CD8-positive, alpha-beta memory T cell (primary cell): ENCODE measurements around the gene TBCEL. TPM values are rescaled to one million over a fixed set of nuclear protein-coding genes. Genes with fewer than 3 reads are reported as not detected.

Experiments
- CTCF ChIA-PET: fragments of 350-600 bp; sonication (Branson Sonifier 250); formaldehyde crosslinking; loops from one replicate; lab custom pipeline; 2021; ENCODE audit warnings: antibody characterized with exemption; lab: Charles Lee
- POLR2A ChIA-PET: fragments of 350-600 bp; sonication (Branson Sonifier 250); formaldehyde crosslinking; loops from one replicate; lab custom pipeline; 2021; ENCODE audit warnings: antibody characterized with exemption; lab: Charles Lee
- DNase-seq, 5 donors: peaks; one replicate each; pipeline versions ENCODE4 v3.0.0 to v3.0.0-alpha.2; 2020 to 2022; ENCODE audit warnings: mixed read lengths in 1 of 5
- H3K27ac ChIP-seq: one replicate; pipeline ENCODE4 v1.7.0; 2013; ENCODE audit warnings: low read depth, mild to moderate bottlenecking, low read length, moderate library complexity
- H3K27me3 ChIP-seq: 2 replicates; pipeline ENCODE4 v1.7.0; 2013; ENCODE audit warnings: low read length, mild to moderate bottlenecking; ENCODE audit not compliant: insufficient read depth, poor library complexity, severe bottlenecking
- H3K36me3 ChIP-seq: 2 replicates; pipeline ENCODE4 v1.7.0; 2013; ENCODE audit warnings: mild to moderate bottlenecking, low read length, moderate library complexity; ENCODE audit not compliant: insufficient read depth
- H3K4me1 ChIP-seq: 2 replicates; pipeline ENCODE4 v1.7.0; 2013; ENCODE audit warnings: mild to moderate bottlenecking, low read length, moderate library complexity; ENCODE audit not compliant: insufficient read depth
- H3K4me3 ChIP-seq: 2 replicates; pipeline ENCODE4 v1.7.0; 2013; ENCODE audit warnings: mild to moderate bottlenecking, low read length
- H3K9me3 ChIP-seq: 2 replicates; pipeline ENCODE4 v1.7.0; 2013; ENCODE audit warnings: mild to moderate bottlenecking, low read length
- H3K27ac Mint-ChIP-seq, 8 donors: one replicate each; pipeline ENCODE4 v1.8.0; 2020 to 2021; ENCODE audit warnings: mixed read lengths in 8 of 8, mild to moderate bottlenecking in 6 of 8, inconsistent platforms in 3 of 8, moderate library complexity in 3 of 8
- H3K27me3 Mint-ChIP-seq, 2 donors: one replicate each; pipeline ENCODE4 v1.8.0; 2020 to 2021; ENCODE audit warnings: mixed read lengths in 2 of 2, mild to moderate bottlenecking in 1 of 2, moderate library complexity in 1 of 2
- H3K36me3 Mint-ChIP-seq, 3 donors: one replicate each; pipeline ENCODE4 v1.8.0; 2020 to 2021; ENCODE audit warnings: mixed read lengths in 3 of 3, inconsistent platforms in 1 of 3, mild to moderate bottlenecking in 1 of 3
- H3K4me1 Mint-ChIP-seq, 3 donors: one replicate each; pipeline ENCODE4 v1.8.0; 2020 to 2021; ENCODE audit warnings: mixed read lengths in 3 of 3, inconsistent platforms in 1 of 3, mild to moderate bottlenecking in 1 of 3
- H3K4me3 Mint-ChIP-seq, 7 donors: one replicate each; pipeline ENCODE4 v1.8.0; 2020 to 2021; ENCODE audit warnings: mixed read lengths in 7 of 7, mild to moderate bottlenecking in 6 of 7, moderate library complexity in 4 of 7, inconsistent platforms in 2 of 7
- H3K9me3 Mint-ChIP-seq, 5 donors: one replicate each; pipeline ENCODE4 v1.8.0; 2020 to 2022; ENCODE audit warnings: mixed read lengths in 5 of 5, mild to moderate bottlenecking in 3 of 5, moderate library complexity in 2 of 5, inconsistent platforms in 1 of 5
- polyA plus RNA-seq: library from polyadenylated mRNA; unstranded; fragments of 300-500 nt; fragmentation: Illumina TruSeq; gene quantifications from one replicate; pipeline ENCODE4 v1.2.3, GENCODE V29; 2021
- total RNA-seq, 2 experiments: library from RNA; stranded (reverse); gene quantifications; one replicate each; pipeline ENCODE4 v1.2.3, GENCODE V29; 2021

Gene TBCEL
- total and polyA plus RNA-seq, 3 experiments from 2014 or later: 2.6 to 13.2 (median 12.1) TPM

DNA sequence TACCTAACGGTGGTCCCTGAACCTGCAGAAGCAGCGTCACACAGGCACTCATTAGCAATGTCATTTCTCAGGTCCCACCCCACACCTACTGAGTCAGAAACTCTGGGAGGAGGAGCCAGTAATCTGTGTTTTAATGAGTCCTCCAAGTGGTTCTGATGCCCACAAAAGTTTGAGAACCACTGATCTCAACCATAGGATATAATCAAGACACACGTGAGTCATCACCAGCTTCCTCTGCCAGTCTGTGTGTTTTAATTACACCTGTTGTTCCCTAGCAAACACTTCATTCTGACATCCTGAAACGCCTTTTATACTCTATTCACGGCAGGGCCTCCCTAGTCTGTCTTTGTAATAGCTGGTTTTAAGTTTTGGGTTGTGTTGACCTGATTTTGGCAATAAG is 82.9 kb downstream of the TBCEL start:
- Histone ChIP-seq H3K27ac (no peak overlapping the region), H3K4me3 (no peak overlapping the region), H3K36me3 (no peaks in the 10 kb centered on the region), H3K9me3 (no peaks in the 10 kb centered on the region), H3K27me3 (no peaks in the 10 kb centered on the region), H3K4me1 (no peaks in the 10 kb centered on the region)
- no peak overlapping the region for H3K27ac Mint-ChIP-seq
- POLR2A ChIA-PET: no interaction called here
- no peaks in the 10 kb centered on the region for H3K36me3 Mint-ChIP-seq
- no peaks in the 10 kb centered on the region for H3K4me1 Mint-ChIP-seq
- H3K27me3 Mint-ChIP-seq: peaks cover 2 to 9% of the 10 kb centered on the region in 2 donors
- no peaks in the 10 kb centered on the region for H3K9me3 Mint-ChIP-seq
- H3K4me3 Mint-ChIP-seq: no peak overlapping the region
- CTCF ChIA-PET: no interaction called here
- no peak for DNase-seq

DNA sequence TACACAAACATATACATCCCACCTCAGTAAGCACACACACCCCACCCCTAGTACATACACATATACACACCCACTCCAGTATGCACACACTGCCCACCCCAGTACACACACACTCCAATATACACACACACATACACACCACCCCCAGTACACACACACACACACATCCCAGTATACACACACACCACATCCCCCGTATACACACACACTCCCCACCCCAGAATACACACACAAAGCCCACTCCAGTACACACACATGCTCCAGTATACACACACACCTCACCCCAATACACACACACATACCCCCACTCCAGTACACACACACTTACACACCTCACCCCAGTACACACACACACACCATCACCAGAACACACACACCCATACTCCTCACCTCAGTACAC is 84.5 kb downstream of the TBCEL start:
- Mint-ChIP-seq H3K4me1 (peaks cover 0 to 3% (median 0%) of the 10 kb centered on the region in 3 donors), H3K4me3 (no peak overlapping the region)

GRCh38 chr11:121109471-121109870 is 85.6 kb downstream of the TBCEL start:
- H3K27ac Mint-ChIP-seq: no peak overlapping the region
- no peaks in the 10 kb centered on the region for H3K27me3 ChIP-seq
- H3K27ac ChIP-seq: no peak overlapping the region
- ChIA-PET POLR2A (no interaction called here), CTCF (no interaction called here)
- no peaks in the 10 kb centered on the region for H3K9me3 Mint-ChIP-seq
- no peaks in the 10 kb centered on the region for H3K9me3 ChIP-seq
- no peak overlapping the region for H3K4me3 Mint-ChIP-seq
- peaks cover 7 to 25% of the 10 kb centered on the region in 2 donors for H3K27me3 Mint-ChIP-seq
- DNase-seq: no peak
- no peaks in the 10 kb centered on the region for H3K36me3 Mint-ChIP-seq
- H3K4me1 ChIP-seq: no peaks in the 10 kb centered on the region
- H3K4me1 Mint-ChIP-seq: peaks cover 0 to 3% (median 0%) of the 10 kb centered on the region in 3 donors
- no peak overlapping the region for H3K4me3 ChIP-seq
- H3K36me3 ChIP-seq: no peaks in the 10 kb centered on the region

More for the DNA sequence above, 84.5 kb downstream of the TBCEL start:
- Histone ChIP-seq H3K27ac (no peak overlapping the region), H3K9me3 (no peaks in the 10 kb centered on the region), H3K4me3 (no peak overlapping the region), H3K36me3 (no peaks in the 10 kb centered on the region), H3K27me3 (no peaks in the 10 kb centered on the region), H3K4me1 (no peaks in the 10 kb centered on the region)
- Mint-ChIP-seq H3K27me3 (peaks cover 3 to 21% of the 10 kb centered on the region in 2 donors), H3K27ac (no peak overlapping the region), H3K9me3 (no peaks in the 10 kb centered on the region), H3K36me3 (no peaks in the 10 kb centered on the region)
- ChIA-PET CTCF (no interaction called here), POLR2A (no interaction called here)
- no peak for DNase-seq

- no peak for DNase-seq
- ChIA-PET POLR2A (no interaction called here), CTCF (no interaction called here)
- Histone ChIP-seq H3K4me3 (no peak overlapping the region), H3K27me3 (no peaks in the 10 kb centered on the region), H3K27ac (no peak overlapping the region), H3K9me3 (no peaks in the 10 kb centered on the region), H3K36me3 (no peaks in the 10 kb centered on the region), H3K4me1 (no peaks in the 10 kb centered on the region)
- no peak overlapping the region for H3K27ac Mint-ChIP-seq
- H3K27me3 Mint-ChIP-seq: peaks cover 7 to 26% of the 10 kb centered on the region in 2 donors
- H3K4me3 Mint-ChIP-seq: no peak overlapping the region
- H3K9me3 Mint-ChIP-seq: no peaks in the 10 kb centered on the region
- peaks cover 0 to 3% (median 0%) of the 10 kb centered on the region in 3 donors for H3K4me1 Mint-ChIP-seq
- no peaks in the 10 kb centered on the region for H3K36me3 Mint-ChIP-seq
Measured at GRCh38 chr11:121109916-121110586, 86.1 kb downstream of the TBCEL start.

DNA sequence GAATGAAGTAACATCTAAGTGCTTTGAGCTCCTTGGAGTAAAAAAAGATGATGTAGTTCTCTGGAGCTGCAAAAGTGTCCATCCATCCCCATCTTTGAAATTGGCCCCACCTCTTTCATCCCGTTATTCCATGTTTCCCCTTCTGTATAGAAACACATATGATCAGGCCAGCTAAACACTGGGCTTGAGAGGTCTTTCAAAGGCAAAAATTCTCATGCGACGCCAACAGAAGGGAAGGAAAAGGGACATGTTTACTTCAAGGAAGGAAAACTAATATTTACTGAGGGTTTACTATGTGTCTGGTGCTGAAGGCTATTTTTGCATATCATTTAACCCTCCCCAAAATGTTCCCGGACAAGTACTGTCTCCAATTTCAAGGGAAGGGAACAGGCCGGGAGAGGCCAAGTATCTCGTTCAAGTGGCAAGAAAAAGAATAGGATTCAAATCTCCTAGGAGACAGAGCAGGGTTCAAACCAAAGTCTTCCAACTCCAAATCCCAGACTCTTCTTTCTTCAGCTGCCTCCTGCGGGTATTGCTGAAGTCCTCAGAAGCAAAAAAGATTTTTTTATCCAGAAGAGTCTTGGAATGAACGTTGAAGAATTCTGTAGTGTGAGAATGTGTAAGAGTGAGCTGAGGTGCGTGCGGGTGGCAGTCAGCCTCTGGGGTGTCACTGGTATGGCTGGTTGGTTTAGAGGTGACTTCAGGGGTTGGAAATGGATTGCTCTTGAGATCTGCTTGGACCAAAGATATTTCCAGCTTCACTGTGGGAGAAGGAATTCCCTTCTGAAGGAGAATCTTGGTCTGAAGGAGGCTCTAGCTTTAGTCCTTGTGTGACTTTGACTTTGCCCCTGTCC is 87.2 kb downstream of the TBCEL start:
- Mint-ChIP-seq H3K27ac (no peak overlapping the region), H3K27me3 (peaks cover 8 to 32% of the 10 kb centered on the region in 2 donors), H3K4me3 (no peak overlapping the region), H3K9me3 (no peaks in the 10 kb centered on the region), H3K36me3 (no peaks in the 10 kb centered on the region), H3K4me1 (peaks cover 0 to 3% (median 0%) of the 10 kb centered on the region in 3 donors)
- CTCF ChIA-PET: no interaction called here
- H3K4me1 ChIP-seq: no peaks in the 10 kb centered on the region
- no peaks in the 10 kb centered on the region for H3K36me3 ChIP-seq
- H3K9me3 ChIP-seq: no peaks in the 10 kb centered on the region
- DNase-seq: no peak
- H3K27me3 ChIP-seq: no peaks in the 10 kb centered on the region
- POLR2A ChIA-PET: no interaction called here
- H3K4me3 ChIP-seq: no peak overlapping the region
- H3K27ac ChIP-seq: no peak overlapping the region

- peak in 1 of 5 donors; percentile 8 for DNase-seq
- H3K9me3 Mint-ChIP-seq: no peaks in the 10 kb centered on the region
- H3K36me3 Mint-ChIP-seq: no peaks in the 10 kb centered on the region
- H3K27me3 ChIP-seq: no peaks in the 10 kb centered on the region
- ChIA-PET POLR2A (no interaction called here), CTCF (no interaction called here)
- no peak overlapping the region for H3K4me3 ChIP-seq
- no peak overlapping the region for H3K27ac ChIP-seq
- peak overlapping the region in 1 of 8 donors; percentile 8 for H3K27ac Mint-ChIP-seq
- no peaks in the 10 kb centered on the region for H3K36me3 ChIP-seq
- H3K27me3 Mint-ChIP-seq: peaks cover 8 to 32% of the 10 kb centered on the region in 2 donors
- no peak overlapping the region for H3K4me3 Mint-ChIP-seq
- H3K4me1 ChIP-seq: no peaks in the 10 kb centered on the region
- H3K4me1 Mint-ChIP-seq: peaks cover 0 to 3% (median 0%) of the 10 kb centered on the region in 3 donors
- H3K9me3 ChIP-seq: no peaks in the 10 kb centered on the region
Measured at GRCh38 chr11:121112498-121113455, 88.9 kb downstream of the TBCEL start.

DNA sequence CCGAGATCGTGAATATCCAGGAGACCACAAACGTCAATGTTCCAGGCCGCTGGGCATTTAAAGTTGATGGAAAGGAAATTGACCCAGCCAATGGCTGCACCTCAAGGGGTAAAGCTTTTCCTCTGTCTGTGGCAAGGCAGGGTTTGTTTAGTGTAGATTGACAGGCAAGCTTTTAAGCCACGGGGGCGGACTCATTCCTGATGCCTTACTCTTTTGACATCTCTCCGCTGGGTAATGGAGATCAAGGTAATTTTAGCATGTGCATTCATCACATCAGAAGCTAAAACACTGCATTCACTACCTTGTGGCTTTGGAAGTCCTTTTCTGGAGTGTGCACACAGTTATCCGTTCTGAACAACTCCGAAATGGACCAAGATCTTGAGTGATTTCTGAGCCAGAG is 89.7 kb downstream of the TBCEL start:
- Histone ChIP-seq H3K4me3 (no peak overlapping the region), H3K27me3 (no peaks in the 10 kb centered on the region), H3K27ac (no peak overlapping the region), H3K4me1 (no peaks in the 10 kb centered on the region), H3K9me3 (no peaks in the 10 kb centered on the region), H3K36me3 (no peaks in the 10 kb centered on the region)
- H3K9me3 Mint-ChIP-seq: no peaks in the 10 kb centered on the region
- H3K27ac Mint-ChIP-seq: peak overlapping the region in 1 of 8 donors; percentile 40
- CTCF ChIA-PET: no interaction called here
- H3K4me1 Mint-ChIP-seq: peaks cover 0 to 3% (median 0%) of the 10 kb centered on the region in 3 donors
- POLR2A ChIA-PET: no interaction called here
- H3K36me3 Mint-ChIP-seq: no peaks in the 10 kb centered on the region
- DNase-seq: no peak
- no peak overlapping the region for H3K4me3 Mint-ChIP-seq
- H3K27me3 Mint-ChIP-seq: peaks cover 8 to 32% of the 10 kb centered on the region in 2 donors
